GM18519 (cell line): ENCODE measurements around the gene TNNT3.

Experiments
- ATAC-seq: cut with Tn5 transposase; IDR thresholded peaks from one replicate; pipeline ENCODE4 v1.9.1; 2021; ENCODE audit warnings: mild to moderate bottlenecking, moderate library complexity; ENCODE audit not compliant: unreplicated experiment, low FRiP score

The TNNT3 gene

DNA sequence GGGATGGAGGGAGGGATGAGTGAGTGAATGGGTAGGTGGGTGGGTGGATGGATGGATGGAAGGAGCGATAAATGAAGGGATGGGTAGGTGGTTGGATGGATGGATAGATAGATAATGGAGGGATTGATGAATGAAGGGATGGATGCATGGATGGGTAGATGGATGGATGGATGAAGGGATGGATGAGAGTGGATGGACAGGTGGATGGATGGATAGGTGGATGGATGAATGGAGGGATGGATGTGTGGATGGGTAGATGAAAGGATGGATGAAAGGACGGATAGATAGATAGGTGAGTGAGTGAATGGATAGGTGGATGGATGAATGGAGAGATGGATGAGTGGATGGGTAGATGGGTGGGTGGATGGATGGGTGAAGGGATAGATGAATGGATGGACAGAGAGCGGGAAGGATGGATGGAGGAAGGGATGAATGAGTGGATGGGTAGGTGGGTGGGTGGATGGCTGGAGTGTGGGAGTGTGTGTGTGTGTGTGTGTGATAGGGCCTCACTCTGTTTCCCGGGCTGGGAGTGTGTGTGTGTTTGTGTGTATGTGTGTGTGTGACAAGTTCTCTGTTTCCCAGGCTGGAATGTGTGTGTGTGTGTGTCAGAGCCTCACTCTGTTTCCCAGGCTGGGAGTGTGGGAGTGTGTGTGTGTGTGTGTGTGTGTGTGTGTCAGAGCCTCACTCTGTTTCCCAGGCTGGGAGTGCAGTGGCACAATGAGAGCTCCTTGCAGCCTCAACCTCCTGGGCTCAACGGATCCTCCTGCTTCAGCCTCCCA, 25.7 kb upstream of the TNNT3 start:
- ATAC-seq, result no peak

DNA sequence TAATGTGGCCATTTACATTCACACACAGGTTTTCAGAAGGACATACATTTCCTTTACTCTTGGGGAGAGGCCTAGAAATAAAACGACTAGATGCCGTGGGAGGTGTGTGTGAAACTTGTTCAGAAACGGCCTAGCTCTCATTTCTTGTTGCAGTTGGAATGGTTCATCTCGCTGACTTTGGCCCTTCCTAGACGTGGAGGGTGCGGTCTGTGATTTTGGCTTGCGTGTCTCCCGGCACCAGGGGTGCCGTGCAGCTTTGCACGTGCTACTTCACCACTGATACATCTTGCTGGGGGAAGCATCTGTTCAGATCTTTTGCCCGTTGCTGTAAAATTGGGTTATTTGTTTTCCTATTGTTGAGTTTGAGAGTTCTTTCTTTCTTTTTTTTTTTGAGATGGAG, 24.7 kb upstream of the TNNT3 start:
- ATAC-seq, result no peak

DNA sequence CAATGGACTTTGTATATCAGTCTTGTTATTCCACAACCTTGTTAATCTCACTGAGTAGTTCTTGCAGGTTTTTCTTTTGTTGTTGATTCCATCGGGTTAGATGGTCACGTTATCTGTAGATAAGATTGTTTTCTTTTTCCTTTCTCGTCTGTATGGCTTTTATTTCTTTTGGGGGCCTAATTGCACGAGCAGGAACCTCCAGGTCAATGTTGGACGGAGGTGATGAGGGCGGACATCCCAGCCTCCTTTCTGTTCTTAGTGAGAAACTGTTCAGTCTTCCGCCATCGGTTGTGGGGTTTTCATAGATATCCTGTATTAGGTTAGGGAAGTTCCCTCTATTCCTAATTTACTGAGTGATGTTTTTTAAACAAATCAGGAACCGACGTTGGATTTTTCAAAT, 23.0 kb upstream of the TNNT3 start:
- no peak for ATAC-seq

DNA sequence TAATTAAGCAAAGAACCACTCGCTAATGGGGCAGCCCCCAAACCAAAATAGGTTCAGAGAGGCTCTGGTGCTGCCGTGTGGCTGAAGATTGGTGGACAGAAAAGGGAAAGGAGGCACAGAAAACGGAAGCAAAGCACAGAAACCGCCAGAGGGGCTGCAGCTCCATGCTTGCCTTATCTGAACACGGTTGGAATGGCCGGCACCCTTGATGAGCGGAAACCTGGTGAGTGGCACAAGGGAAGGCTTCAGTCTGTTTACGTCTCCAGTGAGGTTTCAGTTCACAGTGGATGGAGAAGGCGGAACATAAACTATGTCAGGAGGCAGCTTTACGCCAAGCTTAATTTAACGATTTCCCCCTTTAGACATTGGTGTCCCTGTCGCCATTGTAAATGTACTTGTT, 22.6 kb upstream of the TNNT3 start:
- ATAC-seq, result no peak

DNA sequence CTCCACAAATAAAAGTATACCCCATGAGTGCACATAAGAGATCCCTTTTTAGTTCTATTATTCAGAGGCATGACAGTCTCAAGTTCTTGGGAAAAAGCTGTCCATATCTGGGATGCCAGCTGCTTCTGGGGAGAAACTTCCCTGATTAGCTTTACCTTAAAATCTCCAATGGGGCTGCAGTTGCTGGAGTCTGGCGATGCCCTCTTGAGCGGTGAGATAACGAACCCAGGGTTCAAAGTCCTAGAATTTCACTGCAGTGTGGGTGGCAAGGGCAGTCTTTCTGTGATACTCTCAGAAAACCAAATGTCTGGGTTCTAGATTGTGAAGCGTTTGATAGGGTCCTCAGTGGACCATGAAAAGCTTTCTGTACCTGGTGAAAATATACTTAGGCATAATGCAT, 20.4 kb upstream of the TNNT3 start:
- ATAC-seq, result no peak

DNA sequence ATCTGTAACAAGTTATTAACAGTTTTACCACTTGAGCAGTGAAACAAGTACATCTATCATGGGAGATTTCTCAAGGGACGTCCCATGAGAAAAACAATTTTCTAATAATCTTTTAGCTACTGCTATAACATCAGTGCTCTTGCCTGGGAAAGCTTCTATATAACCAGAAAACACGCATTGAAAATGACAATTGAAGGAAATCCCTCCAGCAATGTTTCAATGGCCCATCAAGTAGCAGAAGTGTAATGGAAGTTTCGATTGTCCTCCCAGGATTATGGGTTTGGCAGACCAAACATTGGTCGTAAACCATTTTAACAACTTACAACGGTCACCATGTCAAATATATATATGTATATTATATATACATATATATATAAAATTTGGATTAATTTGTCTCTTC, 19.8 kb upstream of the TNNT3 start:
- no peak for ATAC-seq

DNA sequence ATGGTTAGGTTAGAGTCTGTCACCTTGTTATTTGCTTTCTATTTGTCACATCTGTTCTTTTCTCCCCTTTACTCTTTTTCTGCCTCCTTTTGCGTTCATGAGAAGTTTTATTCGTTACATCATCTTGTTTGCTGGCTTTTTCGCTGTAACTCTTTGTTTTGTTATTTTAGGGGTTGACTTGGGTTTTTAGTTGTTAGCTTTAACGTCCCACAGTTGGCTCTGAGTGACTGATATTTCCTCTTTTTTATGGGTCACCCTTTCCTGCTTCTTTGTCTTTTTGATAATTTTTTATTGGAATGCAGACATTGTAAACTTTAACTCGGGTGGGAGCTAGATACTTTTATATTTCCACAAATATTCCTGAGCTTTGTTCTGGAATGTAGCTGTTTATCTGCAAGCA, 13.3 kb upstream of the TNNT3 start:
- ATAC-seq, result no peak

DNA sequence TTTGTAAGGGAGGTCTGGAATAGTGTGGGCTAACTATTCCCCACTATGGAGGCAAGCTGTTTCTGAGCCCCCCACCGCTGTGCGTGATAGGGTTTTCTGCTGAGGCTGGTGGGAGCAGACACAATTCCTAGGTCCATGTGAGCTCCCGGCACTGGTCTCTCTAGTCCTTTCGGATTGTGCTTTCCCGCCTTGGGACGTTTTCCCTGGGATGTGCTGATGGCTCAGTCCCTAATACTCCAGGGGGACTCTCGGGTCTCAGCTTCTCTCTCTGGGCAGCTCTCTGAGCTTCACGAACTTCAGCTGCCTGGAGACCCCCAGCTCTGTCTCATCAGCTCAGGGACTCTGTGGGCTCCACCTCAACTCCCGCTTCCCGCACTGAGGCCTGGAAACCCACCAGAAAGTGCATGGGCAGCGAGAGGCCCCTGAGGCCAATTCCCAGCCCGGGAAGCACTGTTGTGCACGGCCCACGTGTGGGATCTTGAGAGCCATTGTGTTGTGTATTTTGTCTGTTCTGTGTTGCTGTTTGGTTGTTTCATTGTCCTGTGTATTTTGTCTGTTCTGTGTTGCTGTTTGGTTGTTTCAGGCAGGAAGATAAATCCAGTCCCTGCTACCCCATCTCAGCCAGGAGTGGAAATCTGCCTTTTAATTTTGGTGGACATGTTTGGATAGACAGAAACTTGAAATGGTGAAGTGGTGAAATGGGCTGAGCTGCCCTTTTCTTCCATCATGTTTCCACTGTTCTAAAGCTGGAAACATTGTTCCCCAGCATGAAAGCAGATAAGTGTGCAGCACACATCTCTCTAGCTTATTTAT, 12.7 kb upstream of the TNNT3 start:
- ATAC-seq, result no peak

DNA sequence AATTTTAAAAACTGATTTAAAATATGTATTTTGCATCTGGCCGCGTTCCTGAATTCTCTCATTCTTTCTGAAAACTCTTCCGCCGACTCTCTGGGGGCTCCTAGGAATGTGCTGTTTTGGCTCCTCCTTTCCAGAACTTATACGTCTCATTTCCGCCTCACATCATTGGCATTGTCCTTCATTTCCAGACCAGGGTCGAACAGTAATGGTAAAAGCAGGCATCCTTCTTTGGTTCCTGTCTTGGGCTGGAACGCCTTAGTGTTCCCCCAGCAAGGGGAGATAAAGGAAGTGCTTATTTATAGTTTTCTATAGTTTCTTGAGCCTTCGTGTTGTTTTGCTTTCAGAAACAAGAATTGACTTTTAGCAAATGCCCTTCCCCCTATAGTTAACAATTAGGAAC, 10.9 kb upstream of the TNNT3 start:
- ATAC-seq, result no peak

DNA sequence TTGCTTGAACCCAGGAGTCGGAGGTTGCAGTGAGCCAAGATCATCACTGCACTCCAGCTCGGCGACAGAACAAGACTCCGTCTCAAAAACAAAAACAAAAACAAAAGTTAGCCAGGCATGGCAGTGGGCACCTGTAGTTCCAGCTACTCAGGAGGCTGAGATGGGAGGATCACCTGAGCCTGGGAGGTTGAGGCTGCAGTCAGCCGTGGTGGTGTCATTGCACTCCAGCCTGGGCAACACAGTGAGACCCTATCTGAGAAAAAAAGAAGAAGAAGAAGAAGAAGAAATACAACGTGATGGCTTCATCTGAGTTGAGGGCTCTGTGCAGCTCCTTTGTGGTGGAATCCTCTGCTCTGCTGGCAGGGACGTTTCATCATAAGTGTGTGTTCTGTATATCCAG, 10.0 kb upstream of the TNNT3 start:
- ATAC-seq, result no peak

DNA sequence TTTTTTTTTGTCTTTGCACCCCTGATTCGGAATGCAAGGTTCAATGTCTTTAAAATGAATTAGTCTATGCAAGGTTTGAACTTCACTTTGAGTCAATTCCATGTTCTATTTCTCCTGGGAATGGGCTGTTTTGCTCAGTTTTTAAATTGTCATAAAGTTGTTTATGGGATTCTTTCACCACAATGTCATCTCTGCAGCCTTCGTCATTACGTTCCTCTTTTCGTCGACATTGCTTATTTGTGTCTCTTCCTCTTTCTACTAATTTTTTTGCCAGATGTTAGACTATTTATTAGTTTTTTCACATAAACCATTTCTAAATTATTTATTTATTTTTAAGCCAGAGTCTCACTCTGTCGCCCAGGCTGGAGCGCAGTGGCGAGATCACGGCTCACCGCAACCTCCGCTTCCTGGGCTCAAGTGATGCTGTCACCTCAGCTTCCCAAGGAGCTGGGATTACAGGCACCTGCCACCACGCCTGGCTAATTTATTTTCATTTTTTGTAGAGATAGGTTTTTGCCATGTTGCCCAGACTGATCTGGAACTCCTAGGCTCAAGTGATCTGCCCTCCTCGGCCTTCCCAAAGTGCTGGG, 7.1 kb upstream of the TNNT3 start:
- ATAC-seq, result no peak

DNA sequence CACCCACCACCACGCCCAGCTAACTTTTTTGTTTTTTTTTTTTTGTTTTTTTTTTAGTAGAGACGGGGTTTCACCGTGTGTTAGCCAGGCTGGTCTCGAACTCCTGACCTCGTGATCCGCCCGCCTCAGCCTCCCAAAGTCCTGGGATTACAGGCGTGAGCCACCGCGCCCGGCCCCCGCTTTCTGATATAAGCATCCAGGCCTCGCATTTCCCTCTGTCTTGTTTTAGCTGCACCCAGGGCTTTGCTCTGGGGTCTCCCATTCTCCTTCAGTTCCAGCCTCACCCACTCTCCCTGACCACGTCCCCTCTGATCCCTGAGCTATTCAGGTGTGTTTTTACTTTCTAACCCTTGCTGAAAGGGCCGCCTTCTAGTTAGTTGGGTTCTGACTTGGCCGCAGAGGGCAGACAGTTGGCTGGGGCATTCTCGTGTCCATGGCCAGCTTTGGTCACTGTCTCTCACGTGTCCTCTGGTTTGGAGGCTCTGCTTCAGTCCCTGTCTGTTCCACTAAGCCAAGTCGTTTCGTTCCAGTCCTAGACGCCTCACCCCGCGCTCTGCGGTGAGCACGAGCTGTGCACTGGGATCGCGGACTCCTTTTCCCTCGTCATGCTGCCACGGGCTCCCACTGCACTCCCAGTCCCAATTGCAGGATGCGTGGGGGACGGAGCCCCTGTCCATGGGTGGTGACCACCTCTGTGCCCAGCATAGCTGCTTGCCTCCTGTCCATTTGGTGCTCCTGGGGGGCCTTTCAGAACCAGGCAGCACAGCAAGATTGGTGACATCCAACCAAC, 6.0 kb upstream of the TNNT3 start:
- ATAC-seq, result no peak

DNA sequence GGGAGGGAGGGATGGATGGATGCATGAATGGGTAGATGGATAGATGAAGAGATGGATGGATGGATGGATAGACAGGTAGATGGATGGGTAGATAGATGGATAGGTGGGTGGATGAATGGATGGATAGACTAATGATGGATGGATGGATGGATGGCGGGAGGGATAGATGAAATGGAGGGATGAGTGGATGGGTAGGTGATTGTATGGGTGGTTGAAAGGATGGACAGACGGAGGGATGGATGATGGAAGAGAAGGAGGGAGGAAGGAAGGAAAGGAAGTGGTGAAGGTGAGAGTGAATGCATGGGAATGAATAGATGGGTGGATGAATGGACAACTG, 3.7 kb upstream of the TNNT3 start:
- ATAC-seq, result no peak

DNA sequence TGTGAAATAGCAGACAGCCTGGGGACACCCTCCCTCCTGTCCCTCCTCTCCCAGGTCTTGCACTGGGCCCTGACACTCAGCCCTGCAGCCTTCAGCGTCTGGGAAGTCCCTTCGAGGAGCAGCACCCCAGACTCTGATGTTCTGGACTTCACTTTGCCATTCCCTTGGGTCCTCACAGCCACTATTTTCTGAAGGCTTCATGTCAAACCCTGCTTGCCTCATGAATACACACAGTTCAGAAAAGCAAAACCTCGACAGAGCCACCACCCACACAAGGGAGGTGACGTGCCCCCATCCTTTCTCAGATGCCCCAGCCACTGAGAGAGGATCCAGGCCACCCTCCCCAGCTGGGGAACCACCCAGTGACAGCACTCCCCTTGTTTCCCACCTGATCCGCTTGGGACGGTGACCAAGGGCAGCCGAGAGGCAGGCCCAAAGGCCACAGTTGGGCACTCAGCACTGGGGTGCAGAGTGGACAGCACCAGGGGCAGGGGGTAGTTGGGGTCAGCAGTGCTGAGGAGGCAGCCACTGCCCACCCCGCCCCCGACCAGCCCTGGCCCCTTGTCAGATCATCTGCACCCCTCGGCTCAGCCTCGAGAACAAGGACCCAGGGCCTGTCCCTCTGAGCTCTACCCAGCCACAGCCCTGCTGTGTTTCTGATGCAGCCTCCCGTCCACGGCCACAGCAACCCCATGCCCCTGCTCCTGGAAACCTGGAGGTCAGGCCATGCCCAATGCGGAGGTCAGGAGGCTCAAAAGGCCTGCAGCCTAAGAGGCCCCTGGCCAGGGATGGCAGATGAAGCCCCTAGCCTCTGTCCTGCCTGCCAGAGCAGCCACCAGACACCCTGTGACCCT, 3.1 kb upstream of the TNNT3 start:
- ATAC-seq, result no peak

DNA sequence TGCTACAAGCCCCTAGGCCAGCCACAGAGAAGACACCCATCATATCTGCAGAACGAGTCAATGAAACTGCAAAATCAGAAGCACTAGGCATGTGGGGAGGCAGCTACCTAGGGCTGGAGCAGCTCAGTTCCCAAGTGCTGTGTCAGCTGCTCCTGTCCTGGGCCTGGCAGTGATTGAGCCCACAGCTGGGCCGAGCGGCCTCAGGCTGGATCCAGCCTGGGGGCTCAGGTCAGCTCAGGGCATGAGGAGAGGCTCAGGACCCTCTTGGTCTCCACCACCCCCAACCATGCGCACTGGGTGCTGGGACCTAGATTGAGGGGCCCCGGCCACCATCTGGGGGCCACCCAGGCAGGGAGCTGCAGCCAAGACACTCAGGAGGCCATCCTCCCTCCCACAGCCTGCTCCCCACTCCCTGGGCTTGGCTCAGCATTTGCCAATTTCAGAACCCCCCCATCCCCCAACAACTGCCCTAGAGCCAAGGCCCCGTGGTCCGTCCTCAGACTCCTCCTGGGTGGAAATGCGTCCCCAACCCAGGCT, 2.4 kb upstream of the TNNT3 start:
- ATAC-seq, result no peak

DNA sequence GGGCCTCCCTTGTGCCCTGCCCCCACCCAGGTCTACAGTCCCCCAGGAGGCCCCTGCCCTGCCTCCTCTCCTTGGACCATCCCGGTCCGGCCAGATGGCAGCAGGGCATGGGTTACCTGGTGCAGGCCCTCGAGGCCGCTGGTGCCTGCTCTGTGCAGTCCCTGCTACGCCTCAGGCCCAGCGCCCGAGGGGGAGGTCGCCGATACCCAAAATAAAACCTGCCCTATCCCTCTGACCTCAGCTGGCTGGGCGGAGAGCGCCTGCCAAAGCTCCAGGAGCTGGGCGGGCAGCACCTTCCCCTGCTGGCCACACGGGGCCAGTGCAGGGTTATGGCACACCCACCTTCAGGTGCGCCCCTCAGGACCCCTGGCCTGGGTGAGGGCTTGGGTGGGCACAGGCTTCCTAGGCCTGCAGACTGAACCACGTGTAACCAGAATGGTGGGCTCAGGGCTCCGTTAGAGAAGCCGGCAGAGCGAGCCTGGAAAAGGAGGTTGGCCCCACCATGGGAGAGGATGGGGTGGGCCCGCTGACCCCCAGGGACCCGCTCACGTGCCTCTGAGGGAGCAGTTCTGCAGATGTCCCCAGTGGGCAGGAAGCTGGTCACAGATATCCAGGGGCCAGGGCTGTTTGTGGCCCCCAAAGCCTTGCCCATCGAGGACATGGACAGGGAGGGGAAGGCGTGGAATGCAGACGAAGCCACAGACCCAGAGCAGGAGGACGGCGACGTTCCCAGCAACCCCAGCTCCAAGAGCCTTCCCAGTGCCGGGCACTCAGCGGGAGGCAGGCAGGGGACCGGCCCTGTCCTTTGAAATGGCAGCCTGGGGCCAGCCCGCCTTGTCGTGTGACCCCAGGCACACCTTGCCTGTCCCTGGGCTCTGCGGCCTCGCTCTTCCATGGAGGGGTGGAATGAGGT, 1.7 kb upstream of the TNNT3 start:
- ATAC-seq, result no peak

DNA sequence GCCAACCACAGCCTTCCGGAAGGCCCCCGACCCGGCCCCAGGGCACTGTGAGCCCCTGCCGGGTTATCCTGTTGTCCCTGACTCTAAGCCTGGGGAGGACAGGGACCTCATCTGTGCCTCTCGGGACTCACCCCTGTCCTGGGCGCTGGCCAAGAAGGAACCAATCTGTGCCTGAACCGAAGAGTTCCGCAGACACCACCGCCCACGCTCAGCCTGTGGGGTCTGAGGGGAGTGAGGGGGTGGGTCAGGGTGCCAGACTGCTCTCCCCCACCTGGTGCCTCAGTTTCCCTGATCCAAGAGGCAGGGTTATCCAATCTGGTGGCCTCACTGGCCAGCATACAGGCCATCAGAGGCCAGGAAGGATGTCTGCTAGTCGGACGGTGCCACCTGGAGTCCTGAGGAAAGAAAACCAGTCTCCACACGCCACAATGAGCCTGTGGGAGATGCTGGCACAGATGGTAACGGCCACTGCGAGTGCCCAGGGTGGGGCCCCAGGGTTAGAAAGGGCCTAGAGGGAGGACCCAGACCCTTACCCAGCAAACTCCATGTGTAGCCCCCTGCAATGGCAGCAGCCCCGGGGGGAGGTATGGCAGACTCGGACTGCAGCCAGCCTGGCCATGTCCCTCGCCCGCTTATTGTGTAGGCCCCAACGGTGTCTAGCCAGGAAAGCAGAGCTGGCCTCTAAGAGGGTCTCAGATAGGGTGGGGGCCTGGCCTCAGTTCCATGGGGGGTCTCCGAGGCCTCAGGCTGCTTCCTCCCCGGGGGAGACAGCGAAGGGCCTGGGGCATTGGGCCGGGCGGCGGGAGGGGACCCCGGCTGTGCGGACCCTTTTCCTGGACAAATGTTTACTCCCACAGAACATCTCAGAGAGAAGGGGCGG, 827 bp upstream of the TNNT3 start:
- no peak for ATAC-seq
